NCI-H524 (cell line): Measurements from ENCODE around the gene TBCE.
A peak's percentile ranks its signal among the peaks of the same experiment; 100 is the strongest.

ENCODE experiments used
- DNase-seq, 2 experiments: peaks; one replicate each; lab custom pipeline; 2025; lab: John Stamatoyannopoulos, UW

The TBCE gene

GRCh38 chr1:235367000-235367908 is at the start of gene TBCE:
Gene TBCE, plus strand, starts transcription at chr1:235367427. Its CDS starts 12,623 bp downstream, at chr1:235380050.
- peak; percentile 92 to 96 for DNase-seq

- no peak for DNase-seq
Observed at GRCh38 chr1:235319255-235319654, 48.0 kb upstream of the TBCE start.

- DNase-seq, result no peak
Observed at GRCh38 chr1:235320521-235321179, 46.6 kb upstream of the TBCE start.

- no peak for DNase-seq
Observed at GRCh38 chr1:235324296-235324695, 42.9 kb upstream of the TBCE start.

GRCh38 chr1:235325139-235325538 is 42.1 kb upstream of the TBCE start:
- no peak for DNase-seq

GRCh38 chr1:235325854-235326253 is 41.4 kb upstream of the TBCE start:
- DNase-seq, result no peak

GRCh38 chr1:235326719-235327558 is 40.3 kb upstream of the TBCE start:
- DNase-seq, result peak in 1 of 2 experiments; percentile 21

GRCh38 chr1:235327559-235328270 is 39.5 kb upstream of the TBCE start, which contains the start of gene ARID4B:
Gene ARID4B, minus strand, starts transcription at chr1:235328179. Its CDS starts 1,260 bp downstream, at chr1:235326919.
- no peak for DNase-seq

- peak; percentile 99 for DNase-seq
Observed at GRCh38 chr1:235328271-235329138, 38.7 kb upstream of the TBCE start, which contains the start of gene GGPS1. Gene GGPS1, plus strand, starts transcription at chr1:235328570. Its CDS starts 6,695 bp downstream, at chr1:235335265.

GRCh38 chr1:235329139-235329902 is 37.9 kb upstream of the TBCE start:
- DNase-seq, result peak in 1 of 2 experiments; percentile 66

- no peak for DNase-seq
Observed at GRCh38 chr1:235330918-235331285, 36.3 kb upstream of the TBCE start.

GRCh38 chr1:235331401-235331800 is 35.8 kb upstream of the TBCE start:
- DNase-seq, result no peak

GRCh38 chr1:235336903-235337302 is 30.3 kb upstream of the TBCE start:
- no peak for DNase-seq

GRCh38 chr1:235339746-235340145 is 27.5 kb upstream of the TBCE start:
- no peak for DNase-seq

GRCh38 chr1:235341334-235341733 is 25.9 kb upstream of the TBCE start:
- no peak for DNase-seq

- peak; percentile 87 to 94 for DNase-seq
Observed at GRCh38 chr1:235342039-235342438, 25.2 kb upstream of the TBCE start.

- DNase-seq, result peak; percentile 53 to 76
Observed at GRCh38 chr1:235342471-235342870, 24.8 kb upstream of the TBCE start.

GRCh38 chr1:235343726-235344125 is 23.5 kb upstream of the TBCE start:
- DNase-seq, result no peak

- no peak for DNase-seq
Observed at GRCh38 chr1:235351441-235351840, 15.8 kb upstream of the TBCE start.

- peak in 1 of 2 experiments; percentile 10 for DNase-seq
Observed at GRCh38 chr1:235351898-235352297, 15.3 kb upstream of the TBCE start.
